Sigmoid colon (tissue), 4 donors: ENCODE data around the gene PCDHA5.

Source experiments
- EP300 ChIP-seq, 4 donors: sonication (generic); formaldehyde crosslinking; IDR thresholded peaks; one replicate each; pipeline ENCODE4 v1.6.1; 2017; ENCODE audit warnings: antibody characterized with exemption in 4 of 4
- POLR2A ChIP-seq, 2 donors: fragments of 450-650 bp; IDR thresholded peaks; one replicate each; pipeline ENCODE4 v1.6.1; 2016; ENCODE audit warnings: antibody characterized with exemption in 2 of 2, mild to moderate bottlenecking in 2 of 2, moderate library complexity in 2 of 2
- POLR2AphosphoS5 ChIP-seq, 4 donors: sonication (generic); formaldehyde crosslinking; IDR thresholded peaks; one replicate each; pipeline ENCODE4 v1.6.1; 2017; ENCODE audit warnings: antibody characterized with exemption in 4 of 4
- TF ChIP-seq, protein P1 (sequence below), 4 experiments: fragments of 450-650 bp in 3 of 4; fragments of 200-600 bp in 1 of 4; IDR thresholded peaks; one replicate each; pipeline ENCODE4 v1.5.1; 2016 to 2019; ENCODE audit warnings: antibody characterized with exemption in 4 of 4, mild to moderate bottlenecking in 3 of 4, moderate library complexity in 2 of 4

DNA sequence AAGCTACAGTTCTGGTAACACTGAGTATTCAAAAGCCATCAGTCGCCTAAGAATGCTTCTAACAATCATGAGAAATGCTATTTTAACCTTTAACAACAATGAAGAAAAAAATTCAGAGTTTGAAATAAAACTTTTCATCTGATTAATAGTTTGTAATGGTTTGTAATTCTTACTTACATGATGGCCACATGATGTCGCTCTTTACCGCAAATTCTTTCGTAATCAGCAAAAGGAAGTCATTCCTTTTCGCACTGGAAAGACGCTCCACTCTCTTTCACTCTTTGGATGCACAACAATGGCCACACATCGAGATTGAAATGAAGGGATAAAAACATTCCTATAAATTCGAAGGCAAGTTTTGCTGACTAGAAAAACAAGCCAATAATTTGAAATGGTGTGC, 12.6 kb downstream of the PCDHA5 start, which contains the start of gene PCDHA7:
- TF ChIP-seq, protein P1, sequence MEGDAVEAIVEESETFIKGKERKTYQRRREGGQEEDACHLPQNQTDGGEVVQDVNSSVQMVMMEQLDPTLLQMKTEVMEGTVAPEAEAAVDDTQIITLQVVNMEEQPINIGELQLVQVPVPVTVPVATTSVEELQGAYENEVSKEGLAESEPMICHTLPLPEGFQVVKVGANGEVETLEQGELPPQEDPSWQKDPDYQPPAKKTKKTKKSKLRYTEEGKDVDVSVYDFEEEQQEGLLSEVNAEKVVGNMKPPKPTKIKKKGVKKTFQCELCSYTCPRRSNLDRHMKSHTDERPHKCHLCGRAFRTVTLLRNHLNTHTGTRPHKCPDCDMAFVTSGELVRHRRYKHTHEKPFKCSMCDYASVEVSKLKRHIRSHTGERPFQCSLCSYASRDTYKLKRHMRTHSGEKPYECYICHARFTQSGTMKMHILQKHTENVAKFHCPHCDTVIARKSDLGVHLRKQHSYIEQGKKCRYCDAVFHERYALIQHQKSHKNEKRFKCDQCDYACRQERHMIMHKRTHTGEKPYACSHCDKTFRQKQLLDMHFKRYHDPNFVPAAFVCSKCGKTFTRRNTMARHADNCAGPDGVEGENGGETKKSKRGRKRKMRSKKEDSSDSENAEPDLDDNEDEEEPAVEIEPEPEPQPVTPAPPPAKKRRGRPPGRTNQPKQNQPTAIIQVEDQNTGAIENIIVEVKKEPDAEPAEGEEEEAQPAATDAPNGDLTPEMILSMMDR (IDR thresholded peaks at IDR 0.05) = no peak
- TF ChIP-seq EP300 (IDR thresholded peaks at IDR 0.05) (no peak), POLR2A (IDR thresholded peaks at IDR 0.05) (no peak), POLR2AphosphoS5 (IDR thresholded peaks at IDR 0.05) (no peak)
